DMS79 (cell line): ENCODE data around the gene MESP1.
"Not testable (repeated sequence)": the region's sequence is repeated elsewhere in the genome, so short reads cannot be mapped to it uniquely, and the experiment has no call there.

Experiments used
- DNase-seq: peaks from one replicate; lab custom pipeline; 2025; lab: John Stamatoyannopoulos, UW

MESP1 gene, protein sequence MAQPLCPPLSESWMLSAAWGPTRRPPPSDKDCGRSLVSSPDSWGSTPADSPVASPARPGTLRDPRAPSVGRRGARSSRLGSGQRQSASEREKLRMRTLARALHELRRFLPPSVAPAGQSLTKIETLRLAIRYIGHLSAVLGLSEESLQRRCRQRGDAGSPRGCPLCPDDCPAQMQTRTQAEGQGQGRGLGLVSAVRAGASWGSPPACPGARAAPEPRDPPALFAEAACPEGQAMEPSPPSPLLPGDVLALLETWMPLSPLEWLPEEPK

DNA sequence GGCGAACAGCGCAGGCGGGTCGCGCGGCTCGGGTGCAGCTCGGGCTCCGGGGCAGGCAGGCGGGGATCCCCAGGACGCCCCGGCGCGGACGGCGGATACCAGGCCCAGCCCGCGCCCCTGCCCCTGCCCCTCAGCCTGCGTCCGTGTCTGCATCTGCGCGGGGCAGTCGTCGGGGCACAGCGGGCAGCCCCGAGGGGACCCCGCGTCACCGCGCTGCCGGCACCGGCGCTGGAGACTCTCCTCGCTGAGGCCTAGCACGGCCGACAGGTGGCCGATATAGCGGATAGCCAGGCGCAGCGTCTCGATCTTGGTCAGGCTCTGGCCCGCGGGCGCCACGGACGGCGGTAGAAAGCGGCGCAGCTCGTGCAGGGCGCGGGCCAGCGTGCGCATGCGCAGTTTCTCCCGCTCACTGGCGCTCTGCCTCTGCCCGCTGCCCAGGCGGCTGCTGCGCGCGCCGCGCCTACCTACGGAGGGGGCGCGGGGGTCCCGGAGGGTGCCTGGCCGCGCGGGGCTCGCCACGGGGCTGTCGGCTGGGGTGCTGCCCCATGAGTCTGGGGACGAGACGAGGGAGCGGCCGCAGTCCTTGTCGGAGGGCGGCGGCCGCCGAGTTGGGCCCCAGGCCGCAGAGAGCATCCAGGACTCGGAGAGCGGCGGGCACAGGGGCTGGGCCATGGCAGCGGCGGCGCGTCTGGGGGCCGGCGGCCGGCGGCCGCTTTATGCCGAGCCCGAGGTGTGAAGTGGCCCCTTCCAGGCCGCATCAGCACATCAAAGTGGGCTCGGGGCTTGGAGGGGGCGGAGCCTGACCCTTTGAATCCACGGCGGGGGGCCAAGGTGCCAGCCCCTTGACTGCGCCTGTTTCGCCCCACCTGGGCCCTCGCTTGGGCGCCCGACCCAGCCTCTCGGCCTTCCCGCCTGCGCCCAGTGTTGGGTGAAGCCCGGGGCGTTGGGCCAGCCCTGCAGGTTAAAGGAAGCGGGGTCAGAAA lies at the start of gene MESP1:
MESP1 (minus strand) TSS at position 690 of the 983 bp plus-strand sequence; CDS start at position 672, 18 bp downstream.
- peak; percentile 36 for DNase-seq

DNA sequence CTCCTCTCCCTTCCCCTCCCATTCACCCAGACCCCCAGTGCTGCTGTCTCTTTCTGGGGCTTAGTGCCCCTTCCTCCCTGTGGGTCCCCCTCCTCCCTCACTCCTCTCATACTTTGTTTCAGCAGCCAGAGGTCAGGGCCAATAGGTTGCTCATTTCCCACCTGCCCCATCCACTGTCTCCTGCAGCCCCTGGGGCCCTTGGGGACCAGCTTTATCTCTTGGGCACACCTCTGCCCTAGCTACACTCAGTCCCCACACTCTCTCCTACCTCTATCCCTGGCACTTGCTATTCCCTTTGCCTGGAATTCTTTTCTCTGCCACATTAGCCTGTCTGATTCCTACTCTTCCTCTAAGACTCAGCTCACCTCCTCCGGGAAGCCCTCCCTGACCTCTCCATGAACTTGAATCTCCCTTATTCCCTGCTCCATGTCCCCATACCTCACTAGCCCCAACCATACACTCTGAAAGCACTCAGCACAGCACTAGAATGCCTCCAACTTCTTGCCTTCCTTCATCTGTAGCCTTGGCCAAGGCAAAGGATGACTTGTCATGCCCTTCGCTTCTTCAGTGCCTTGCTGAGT lies 49.0 kb upstream of the MESP1 start:
- no peak for DNase-seq

DNA sequence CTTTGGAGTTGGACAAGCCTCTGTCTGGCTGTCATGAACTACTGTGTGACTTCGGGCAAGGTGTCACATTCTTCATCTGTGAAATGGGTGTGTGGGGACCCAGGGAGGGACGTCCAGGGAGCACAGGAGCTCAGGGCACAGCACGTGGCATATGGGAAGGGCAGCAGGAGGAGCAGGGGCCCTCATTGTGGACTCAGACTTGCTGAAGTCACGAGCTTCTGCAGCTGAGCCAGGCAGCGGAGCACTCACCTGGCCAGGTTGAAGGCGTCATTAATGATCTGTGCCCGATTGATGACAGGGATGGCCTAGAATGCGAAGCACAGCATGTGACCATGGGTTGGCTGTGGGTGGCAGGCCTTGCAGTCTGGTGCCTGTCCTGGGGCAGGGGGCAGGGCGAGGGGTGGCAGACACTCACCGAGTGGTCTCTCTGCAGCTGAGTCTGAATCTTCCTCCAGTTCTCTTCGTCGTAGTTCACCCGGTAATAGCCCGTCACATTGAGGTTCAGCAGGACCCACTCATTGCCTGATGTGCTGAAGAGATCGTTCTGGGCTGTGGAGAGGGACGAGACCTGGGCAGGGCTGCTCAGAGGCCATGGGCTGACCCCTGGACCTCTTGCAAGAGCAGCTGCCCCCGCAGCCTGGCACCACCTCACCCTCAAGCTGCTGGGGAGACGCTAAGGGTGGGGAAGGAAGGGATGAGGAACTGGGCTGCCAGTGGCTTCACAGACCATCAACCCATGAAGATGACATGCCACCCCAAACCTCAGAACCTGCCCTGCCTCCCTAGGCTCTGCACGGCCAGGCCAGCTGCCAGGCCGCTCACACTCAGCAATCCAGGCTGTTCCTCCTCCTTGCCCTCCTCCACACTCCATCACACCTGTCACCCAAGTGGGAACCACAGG lies 48.2 kb upstream of the MESP1 start:
- no peak for DNase-seq

DNA sequence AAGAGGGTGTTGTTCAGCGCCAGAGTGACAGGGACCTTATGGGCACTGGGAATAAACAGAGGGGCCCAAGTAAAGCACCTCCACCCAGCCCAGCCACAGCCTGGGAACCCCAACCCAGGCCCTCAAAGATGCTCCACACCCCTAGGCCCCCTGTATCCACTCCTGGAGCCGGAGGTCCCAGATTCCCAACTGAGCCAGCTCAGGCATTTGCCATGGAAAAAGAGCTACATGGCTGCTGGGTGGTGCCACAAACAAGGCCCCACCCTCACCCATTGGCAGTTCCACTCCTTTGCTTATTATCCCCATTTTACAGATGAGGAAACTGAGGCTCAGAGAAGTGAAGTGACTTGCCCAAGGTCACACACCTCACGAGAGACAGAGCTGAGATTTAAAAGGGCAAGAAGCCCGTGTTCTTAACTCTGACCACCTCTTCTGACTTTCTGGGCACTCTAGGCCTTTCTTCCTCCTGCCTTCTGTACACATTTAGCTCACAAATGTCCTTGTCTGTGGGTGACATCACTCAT lies 46.7 kb upstream of the MESP1 start:
- DNase-seq = no peak

DNA sequence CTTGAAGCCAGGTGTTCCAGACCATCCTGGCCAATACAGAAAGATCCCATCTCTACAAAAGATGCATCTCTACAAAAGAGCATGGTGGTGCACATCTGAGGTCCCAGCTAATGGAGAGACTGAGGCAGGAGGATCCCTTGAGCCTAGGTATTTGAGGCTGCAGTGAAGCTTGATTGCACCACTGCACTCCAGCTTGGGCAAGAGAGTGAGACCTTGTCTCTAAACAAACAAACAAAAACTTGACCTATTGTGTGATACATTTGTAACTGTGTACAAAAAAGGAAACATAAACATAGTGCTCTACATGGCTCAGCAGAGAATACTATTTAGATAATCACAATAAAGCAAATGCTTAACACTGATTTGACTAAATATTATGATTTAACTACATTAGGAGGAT lies 44.9 kb upstream of the MESP1 start:
- DNase-seq = no peak

DNA sequence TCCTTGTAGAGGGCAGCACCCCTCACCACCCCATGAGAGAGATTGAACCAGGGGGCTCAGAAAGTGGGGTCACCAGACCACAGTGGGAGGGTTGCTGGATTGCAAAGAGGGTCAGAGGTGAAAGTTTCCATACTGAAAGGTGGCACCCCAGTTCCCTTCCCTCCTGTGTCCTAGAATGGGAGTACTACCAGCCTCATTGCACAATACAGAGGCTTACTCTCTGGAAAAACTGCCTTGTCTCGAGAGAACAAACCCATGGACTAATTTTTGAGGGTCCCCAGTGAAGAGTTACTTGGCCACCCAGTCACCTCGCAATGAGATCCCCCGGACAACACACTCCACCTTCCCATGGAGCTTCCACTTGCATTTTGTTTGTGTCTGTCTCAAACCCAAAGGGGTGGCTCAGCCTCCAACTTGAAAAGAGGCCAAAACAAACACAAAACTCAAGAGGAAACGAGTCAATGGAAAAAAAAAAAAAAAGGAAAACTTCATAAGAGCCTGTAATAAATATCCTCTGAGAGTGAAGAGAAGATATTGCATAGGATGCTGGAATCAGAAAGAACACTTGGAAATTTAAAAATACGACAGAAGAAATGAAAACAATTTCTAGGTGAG lies 43.7 kb upstream of the MESP1 start:
- DNase-seq = no peak

DNA sequence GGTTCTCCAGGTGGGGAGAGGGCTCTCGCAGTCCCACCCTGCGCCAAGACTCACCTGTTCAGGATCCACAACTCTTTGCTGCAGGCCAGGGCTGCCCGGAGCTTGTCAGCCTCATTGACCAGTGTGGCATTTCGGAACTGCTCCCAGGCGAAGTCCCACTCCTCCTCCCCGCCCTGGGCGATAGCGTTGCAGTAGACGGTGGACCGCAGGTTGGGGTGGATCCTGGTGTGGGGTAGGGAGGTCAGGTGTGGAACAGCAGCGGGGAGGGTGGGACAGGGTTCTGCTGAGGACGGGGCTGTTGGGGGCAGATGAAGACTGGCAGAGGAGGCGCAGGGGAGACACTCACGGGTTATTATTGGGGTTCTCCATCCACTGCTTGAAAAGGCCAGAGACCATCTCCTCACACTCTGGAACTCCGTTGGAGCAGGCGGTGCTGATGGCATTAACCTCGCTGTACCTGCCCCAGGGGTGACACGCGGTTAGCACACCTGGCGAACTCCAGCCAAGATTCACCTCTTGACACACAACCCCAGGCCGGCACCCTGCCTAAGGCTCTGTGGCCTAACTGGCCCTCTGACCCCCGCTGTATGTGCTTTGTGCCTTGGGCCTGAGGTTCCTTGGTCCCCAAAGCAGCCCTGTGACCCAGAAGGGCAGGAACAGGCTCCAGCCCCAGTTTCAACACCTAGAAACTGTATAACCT lies 41.2 kb upstream of the MESP1 start:
- no peak for DNase-seq

DNA sequence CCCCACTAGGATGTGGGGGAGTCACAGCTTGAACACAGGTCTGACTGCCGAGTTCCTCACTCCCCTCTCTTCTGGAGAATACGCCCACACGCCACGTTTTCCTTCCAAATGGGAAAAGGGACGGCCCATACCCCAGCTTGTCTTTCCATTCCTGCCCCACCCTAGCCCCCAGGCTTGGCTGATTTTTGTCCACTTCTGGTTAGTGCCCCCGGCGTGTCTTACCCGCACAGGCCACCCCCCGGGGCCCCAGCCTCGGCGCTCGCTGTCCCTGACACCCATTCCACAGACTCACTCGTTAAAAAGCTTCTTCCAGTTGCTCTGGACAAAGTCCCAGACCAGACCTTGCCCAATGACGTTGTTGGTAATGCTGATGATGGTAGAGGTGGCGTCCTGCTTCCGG lies 39.6 kb upstream of the MESP1 start:
- DNase-seq = no peak

DNA sequence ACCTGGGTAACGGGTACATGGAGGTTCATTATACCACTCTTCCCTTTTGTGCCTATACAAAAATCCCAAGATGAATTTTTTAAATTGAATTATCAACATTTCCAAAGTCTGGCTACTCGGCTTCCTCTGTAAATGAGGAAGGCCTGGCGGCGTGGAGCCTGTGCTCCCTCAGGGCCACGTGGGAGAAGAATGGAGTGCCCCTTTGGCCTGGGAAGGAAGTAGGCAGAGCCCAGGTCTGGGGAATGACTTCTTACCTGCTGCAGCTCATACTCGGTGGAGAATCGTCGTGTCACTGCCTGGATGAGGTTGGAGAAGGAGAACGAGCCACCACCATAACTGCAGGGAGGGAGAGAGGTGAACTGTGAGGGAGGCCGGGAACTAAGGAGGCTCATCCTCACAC lies 39.2 kb upstream of the MESP1 start:
- no peak for DNase-seq

DNA sequence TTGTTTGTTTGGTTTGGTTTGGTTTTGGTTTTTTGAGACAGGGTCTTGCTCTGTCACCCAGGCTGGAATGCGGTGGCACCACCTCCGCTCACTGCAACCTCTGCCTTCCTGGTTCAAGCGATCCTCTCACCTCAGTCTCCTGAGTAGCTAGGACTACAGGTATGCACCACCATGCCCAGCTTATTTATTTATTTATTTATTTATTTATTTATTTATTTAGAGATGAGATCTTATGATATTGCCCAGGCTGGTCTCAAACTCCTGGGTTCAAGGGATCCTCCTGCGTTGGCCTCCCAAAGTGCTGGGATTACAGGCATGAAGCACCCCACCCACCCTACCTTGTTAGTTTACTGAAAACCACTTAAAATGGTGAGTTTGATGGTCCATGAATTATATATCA lies 37.5 kb upstream of the MESP1 start:
- not testable (repeated sequence) for DNase-seq

DNA sequence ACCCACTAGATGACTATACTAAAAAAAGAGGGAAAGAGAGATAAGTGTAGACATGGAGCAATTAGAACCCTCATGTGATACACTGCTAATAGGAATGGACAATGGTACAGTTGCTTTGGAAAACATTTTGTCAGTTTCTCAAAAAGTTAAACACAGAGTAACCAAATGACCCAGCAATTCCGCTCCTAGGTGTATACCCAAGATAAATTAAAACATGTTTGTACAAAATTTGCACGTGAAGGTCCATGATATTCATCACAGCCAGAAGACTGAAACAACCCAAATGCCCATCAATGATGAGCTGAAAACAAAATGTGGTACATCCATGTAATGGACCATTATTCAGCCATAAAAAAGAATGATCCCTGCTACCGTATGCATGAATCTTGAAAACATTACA lies 36.9 kb upstream of the MESP1 start:
- DNase-seq = no peak

DNA sequence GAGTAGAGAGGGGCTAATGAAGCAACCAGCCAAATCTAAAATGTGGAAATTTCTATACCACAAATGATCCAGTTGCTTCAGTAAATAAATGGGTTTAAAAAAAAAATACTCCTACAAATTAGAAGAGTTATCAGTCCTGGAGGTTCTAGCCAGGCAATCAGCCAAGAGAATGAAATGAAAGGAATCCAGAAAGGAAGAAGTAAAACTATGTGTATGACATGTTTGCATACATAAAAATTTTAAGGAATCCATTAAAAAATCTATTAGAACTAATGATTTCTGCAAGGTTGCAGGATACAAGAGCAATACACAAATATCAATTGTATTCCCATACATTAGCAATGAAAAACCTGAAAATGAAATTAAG lies 34.7 kb upstream of the MESP1 start:
- no peak for DNase-seq

DNA sequence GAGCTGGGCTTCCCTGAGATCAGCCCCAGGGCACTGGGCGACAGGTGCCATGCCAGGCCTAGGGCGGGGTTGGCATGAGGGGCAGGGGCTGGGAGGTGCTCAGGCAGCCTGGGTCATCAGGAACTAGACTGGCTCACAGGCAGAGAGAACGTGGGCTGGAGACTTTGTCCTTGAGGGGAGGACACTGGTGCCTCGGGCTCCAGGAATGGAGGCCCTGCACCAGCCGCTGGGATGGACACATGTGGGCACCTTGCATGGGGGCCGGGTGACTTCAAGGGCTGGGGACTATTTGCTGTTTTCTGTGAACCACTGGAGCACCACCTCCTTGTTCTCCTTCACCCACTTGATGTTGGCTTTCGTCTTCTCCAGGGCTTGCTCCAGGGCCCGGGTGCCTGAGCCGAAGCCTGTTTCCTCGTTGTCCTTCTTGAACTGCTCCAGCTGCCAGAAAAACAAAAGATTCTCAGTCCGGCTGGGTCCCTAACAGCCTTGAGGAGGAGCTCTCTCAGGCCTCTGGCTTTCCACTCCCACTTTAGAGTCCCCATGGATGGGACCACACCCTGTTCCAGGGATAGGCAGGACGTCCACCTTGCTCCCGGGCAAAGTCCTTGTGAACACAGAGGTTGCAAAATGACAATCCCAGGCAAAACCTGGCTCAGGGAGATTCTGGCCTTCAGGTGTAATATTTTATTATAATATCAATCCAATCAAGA lies 34.2 kb upstream of the MESP1 start:
- DNase-seq = no peak

DNA sequence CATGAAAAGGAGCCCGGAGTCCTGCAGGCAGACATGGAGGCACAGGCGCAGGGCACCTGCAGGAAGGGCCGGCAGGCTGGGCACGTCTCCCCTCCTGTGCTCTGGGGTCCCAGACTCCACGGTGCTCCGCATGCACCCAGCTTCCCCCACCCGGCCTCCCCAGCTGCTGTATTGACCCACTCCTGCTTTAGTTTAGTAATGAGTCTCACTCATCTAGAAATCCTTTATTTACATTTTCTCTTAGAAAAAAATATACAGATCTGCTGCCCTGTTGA lies 33.6 kb upstream of the MESP1 start:
- DNase-seq = no peak

DNA sequence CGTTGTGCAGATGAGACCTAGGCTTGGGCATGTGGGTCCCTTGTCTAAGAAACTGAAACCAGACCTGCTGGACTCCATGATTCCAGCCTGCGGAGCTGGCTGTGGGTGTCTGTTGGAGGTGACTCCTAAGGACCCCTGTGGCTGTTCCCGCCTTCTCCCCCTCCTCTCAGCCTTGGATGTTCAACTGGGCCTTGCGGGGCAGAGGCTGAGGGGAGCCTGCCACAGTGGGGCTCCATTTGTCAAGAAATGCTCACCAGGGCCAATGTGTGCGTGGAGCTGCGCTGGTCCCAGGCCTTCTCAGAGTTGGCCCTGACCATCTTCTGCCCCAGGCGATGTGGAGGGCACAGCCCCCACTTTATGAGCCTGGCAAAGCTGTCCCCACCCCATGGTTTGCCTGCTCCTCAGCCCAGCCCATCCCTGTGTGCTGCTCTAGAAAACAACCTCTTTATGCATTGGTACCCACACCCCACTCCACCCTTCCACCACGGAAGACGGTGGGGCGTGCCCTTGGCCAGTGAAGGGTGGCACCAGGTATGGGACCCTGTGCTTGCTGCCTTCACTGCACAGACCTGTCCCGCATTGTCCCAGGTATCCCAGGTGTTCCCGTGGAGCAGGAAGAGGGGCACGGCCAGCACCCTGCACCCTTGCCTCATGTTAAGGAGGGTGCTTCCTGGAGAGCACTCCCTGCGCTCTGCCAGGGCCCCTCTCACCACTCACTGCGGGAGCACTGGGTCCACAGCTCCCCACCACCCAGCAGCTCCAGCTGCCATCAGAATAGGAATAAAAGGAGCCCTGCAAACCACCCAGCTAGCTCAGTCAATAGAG lies 33.0 kb upstream of the MESP1 start:
- no peak for DNase-seq

DNA sequence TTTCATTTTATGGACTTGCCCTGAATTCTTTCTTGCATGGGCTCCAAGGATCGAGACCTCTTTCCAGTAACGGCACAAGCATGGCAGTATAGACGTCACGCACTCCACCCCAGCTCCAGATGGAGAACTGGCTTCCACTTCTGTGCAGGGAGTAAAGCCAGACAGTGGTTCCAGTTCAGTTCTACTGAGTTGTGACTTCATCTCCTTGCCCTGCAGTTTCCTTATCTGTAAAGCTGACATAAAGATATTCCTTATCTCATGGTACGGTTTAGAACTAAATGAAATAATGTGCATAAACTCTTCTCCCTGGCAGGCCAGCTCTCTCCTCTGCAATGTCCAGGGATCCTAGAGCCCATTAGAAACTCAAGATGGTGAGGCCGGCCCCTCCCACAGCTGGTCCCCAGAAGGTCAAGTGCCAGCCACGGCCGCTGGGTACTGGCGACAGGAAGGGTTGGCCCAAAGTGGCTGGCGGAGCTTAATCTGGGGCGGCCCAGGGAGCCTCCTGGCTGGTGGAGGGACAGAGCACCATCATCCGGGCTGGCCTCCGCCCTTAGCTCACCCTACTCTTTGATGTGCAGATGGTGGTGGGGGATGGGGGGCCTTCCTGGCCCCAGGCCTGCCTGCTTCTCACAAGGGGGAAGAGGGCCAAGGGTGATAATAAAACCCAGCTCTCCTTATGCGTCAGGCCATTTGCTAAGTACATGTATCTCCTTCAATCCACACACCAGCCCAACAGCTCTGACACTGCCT lies 32.2 kb upstream of the MESP1 start:
- DNase-seq = no peak

DNA sequence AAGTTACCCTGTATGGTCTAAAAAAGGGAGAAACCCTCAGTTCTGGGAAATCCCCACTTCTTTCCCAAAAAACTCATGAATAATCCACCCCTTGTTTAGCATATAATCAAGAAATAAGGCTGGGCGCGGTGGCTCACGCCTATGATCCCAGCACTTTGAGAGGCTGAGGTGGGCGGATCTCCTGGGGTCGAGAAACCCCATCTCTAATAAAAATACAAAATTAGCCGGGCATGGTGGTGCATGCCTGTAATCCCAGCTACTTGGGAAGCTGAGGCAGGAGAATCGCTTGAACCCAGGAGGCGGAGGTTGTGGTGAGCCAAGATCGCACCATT lies 31.5 kb upstream of the MESP1 start:
- not testable (repeated sequence) for DNase-seq

DNA sequence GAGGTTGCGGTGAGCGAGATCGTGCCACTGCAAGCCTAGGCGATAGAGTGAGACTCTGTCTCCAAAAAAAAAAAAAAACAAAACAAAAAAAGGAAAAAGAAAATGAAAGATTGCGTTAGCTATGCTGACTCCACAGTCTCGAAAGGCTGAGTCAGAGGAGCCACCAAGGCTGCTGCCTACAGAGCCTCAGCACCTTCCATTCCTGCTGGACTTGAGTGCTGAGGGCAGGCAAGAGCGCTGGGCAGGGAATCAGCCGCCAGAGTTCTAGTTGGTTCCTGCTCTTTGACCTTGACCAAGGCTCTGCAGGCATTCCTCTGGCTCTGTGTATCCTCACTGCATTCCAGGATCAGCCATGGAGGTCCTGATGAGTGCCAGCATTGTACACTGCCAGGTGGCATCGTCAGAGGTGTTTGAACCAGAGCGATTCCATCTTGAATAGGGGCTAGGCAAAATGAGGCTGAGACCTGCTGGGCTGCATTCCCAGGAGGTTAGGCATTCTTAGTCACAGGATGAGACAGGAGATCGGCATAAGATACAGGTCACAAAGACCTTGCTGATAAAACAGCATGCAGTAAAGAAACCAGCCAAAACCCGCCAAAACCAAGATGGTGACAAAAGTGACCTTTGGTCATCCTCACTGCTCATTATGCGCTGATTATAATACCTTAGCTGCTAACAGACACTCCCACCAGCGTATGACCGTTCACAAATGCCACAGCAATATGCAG lies 31.0 kb upstream of the MESP1 start:
- no peak for DNase-seq
